Duodenal mucosa (tissue), 2 donors: ENCODE data around the gene TTC13.

ENCODE experiments used
- H3K27ac ChIP-seq: one replicate; pipeline ENCODE4 v1.7.0; 2013; ENCODE audit warnings: low read depth, low read length
- H3K27me3 ChIP-seq, 2 donors: one replicate each; pipeline ENCODE4 v1.7.0; 2013; ENCODE audit warnings: low read length in 2 of 2, control low read depth in 1 of 2; ENCODE audit not compliant: insufficient read depth in 2 of 2, control insufficient read depth in 1 of 2
- H3K36me3 ChIP-seq, 2 donors: one replicate each; pipeline ENCODE4 v1.7.0; 2013; ENCODE audit warnings: low read length in 2 of 2, control low read depth in 1 of 2; ENCODE audit not compliant: insufficient read depth in 2 of 2, control insufficient read depth in 1 of 2
- H3K4me1 ChIP-seq, 2 donors: one replicate each; pipeline ENCODE4 v1.7.0; 2013; ENCODE audit warnings: low read length in 2 of 2, control low read depth in 1 of 2; ENCODE audit not compliant: insufficient read depth in 2 of 2, control insufficient read depth in 1 of 2
- H3K4me3 ChIP-seq, 2 donors: one replicate each; pipeline ENCODE4 v1.7.0; 2013; ENCODE audit warnings: low read length in 2 of 2, low read depth in 1 of 2
- H3K9ac ChIP-seq, 2 donors: one replicate each; pipeline ENCODE4 v1.7.0; 2013; ENCODE audit warnings: low read length in 2 of 2, low read depth in 1 of 2
- H3K9me3 ChIP-seq, 2 donors: one replicate each; pipeline ENCODE4 v1.7.0; 2013; ENCODE audit warnings: low read length in 2 of 2, control low read depth in 1 of 2; ENCODE audit not compliant: control insufficient read depth in 1 of 2

Gene TTC13

GRCh38 chr1:230936475-230936874 lies 42.2 kb downstream of the TTC13 start:
- H3K9ac ChIP-seq: no peak overlapping the region
- peaks cover 3 to 5% of the 10 kb centered on the region in 2 donors for H3K36me3 ChIP-seq
- no peak overlapping the region for H3K27ac ChIP-seq
- peaks cover 11 to 32% of the 10 kb centered on the region in 2 donors for H3K4me1 ChIP-seq
- no peaks in the 10 kb centered on the region for H3K9me3 ChIP-seq
- no peaks in the 10 kb centered on the region for H3K27me3 ChIP-seq
- no peak overlapping the region for H3K4me3 ChIP-seq

- no peak overlapping the region for H3K4me3 ChIP-seq
- H3K9me3 ChIP-seq: no peaks in the 10 kb centered on the region
- peaks cover 3 to 10% of the 10 kb centered on the region in 2 donors for H3K36me3 ChIP-seq
- no peaks in the 10 kb centered on the region for H3K27me3 ChIP-seq
- H3K4me1 ChIP-seq: peaks cover 11 to 29% of the 10 kb centered on the region in 2 donors
- no peak overlapping the region for H3K9ac ChIP-seq
- no peak overlapping the region for H3K27ac ChIP-seq
These were observed 42.8 kb downstream of the TTC13 start for GRCh38 chr1:230935852-230936251.

DNA sequence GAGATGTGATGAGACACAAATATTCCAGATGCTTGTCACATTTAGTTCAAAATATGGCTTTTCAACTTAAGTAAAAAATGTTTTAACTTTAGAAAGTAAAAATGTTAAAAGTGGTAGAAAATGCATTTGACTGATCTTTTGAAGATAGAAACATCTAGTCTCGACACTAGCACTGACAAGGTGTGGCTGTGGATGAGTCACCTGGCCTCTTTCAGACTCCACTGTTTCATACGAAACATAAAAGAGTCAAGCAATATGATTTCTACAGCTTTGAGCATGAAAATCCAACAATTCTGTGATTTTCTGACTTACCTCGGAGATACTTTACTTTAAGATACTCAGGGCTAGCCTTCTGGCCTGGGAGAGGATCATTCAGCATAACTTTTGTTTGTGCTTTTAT lies 47.7 kb downstream of the TTC13 start:
- Histone ChIP-seq H3K4me3 (no peak overlapping the region), H3K27me3 (no peaks in the 10 kb centered on the region), H3K27ac (no peak overlapping the region), H3K36me3 (peaks cover 7 to 33% of the 10 kb centered on the region in 2 donors), H3K9me3 (no peaks in the 10 kb centered on the region), H3K9ac (no peak overlapping the region), H3K4me1 (no peaks in the 10 kb centered on the region)

DNA sequence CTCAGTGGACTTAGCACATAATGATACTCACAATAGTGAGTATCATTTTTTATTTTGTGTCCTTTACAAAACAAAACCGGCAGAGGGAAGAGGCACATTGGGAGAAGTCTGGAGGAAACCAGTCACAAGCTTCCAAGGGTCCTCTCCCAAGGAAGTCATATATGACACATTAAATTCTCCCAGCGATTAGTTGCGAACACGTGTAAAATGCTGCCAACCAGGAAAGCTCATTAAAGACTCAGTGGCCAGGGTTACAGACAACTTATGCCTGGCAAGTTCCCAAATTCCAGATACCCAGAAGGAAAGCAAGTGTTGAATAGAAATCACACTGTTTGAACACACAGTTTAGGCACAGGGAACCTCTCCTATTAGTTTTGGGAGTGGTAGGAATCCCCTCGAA lies 52.5 kb downstream of the TTC13 start:
- Histone ChIP-seq H3K27me3 (no peaks in the 10 kb centered on the region), H3K36me3 (peaks cover 23 to 52% of the 10 kb centered on the region in 2 donors), H3K9me3 (no peaks in the 10 kb centered on the region), H3K4me1 (no peaks in the 10 kb centered on the region), H3K9ac (no peak overlapping the region), H3K4me3 (no peak overlapping the region), H3K27ac (no peak overlapping the region)

- Histone ChIP-seq H3K4me1 (no peaks in the 10 kb centered on the region), H3K27me3 (no peaks in the 10 kb centered on the region), H3K27ac (no peak overlapping the region), H3K36me3 (peaks cover 23 to 52% of the 10 kb centered on the region in 2 donors), H3K9me3 (no peaks in the 10 kb centered on the region), H3K4me3 (no peak overlapping the region), H3K9ac (no peak overlapping the region)
These were observed 53.1 kb downstream of the TTC13 start for GRCh38 chr1:230925608-230926007.

DNA sequence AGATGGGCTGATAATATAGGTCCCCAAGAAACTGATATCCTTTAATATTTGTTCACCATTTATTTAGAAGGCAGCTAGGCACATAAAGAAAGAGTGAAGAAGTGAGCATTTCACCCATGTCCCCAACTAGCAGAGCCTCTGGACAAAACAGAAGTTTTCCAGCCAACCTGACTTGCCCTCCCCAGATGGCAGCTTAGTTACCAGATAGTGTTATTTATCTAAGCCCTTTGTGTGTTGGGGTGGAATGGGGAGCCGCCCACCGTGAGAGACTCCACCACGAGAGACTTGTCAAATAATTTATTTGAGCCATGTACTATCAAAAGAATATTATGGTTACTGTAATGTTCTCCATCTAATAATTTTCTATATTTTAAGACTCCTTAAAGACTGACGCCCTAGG lies 55.5 kb downstream of the TTC13 start:
- no peaks in the 10 kb centered on the region for H3K9me3 ChIP-seq
- no peak overlapping the region for H3K27ac ChIP-seq
- H3K36me3 ChIP-seq: peaks cover 18 to 59% of the 10 kb centered on the region in 2 donors
- no peak overlapping the region for H3K4me3 ChIP-seq
- no peaks in the 10 kb centered on the region for H3K4me1 ChIP-seq
- no peaks in the 10 kb centered on the region for H3K27me3 ChIP-seq
- H3K9ac ChIP-seq: no peak overlapping the region

DNA sequence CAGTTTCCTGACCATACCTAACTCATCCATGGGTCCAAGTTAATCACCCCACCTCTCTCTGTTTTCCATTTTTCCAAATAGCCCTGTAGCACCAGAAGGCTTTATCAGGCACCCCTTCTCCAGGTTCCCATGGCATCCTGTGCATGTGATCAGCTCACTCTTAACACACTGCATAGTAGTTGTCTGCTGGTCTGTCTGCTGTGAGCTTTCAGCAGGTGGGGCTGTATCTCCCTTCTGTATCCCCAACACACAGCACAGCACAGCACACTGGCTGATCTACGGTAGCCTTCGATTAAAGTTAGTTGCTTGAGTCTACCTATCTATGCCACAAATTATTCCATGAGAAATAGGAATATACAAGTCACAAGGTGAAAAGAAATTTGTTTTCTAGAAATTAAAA lies 56.0 kb downstream of the TTC13 start:
- no peaks in the 10 kb centered on the region for H3K9me3 ChIP-seq
- no peak overlapping the region for H3K9ac ChIP-seq
- H3K4me3 ChIP-seq: no peak overlapping the region
- H3K27me3 ChIP-seq: no peaks in the 10 kb centered on the region
- no peaks in the 10 kb centered on the region for H3K4me1 ChIP-seq
- H3K36me3 ChIP-seq: peaks cover 18 to 54% of the 10 kb centered on the region in 2 donors
- no peak overlapping the region for H3K27ac ChIP-seq

- Histone ChIP-seq H3K9me3 (no peaks in the 10 kb centered on the region), H3K4me3 (no peak overlapping the region), H3K27ac (no peak overlapping the region), H3K27me3 (no peaks in the 10 kb centered on the region), H3K36me3 (peaks cover 10 to 51% of the 10 kb centered on the region in 2 donors), H3K4me1 (no peaks in the 10 kb centered on the region), H3K9ac (no peak overlapping the region)
These were observed 59.5 kb downstream of the TTC13 start for GRCh38 chr1:230919207-230919606.

DNA sequence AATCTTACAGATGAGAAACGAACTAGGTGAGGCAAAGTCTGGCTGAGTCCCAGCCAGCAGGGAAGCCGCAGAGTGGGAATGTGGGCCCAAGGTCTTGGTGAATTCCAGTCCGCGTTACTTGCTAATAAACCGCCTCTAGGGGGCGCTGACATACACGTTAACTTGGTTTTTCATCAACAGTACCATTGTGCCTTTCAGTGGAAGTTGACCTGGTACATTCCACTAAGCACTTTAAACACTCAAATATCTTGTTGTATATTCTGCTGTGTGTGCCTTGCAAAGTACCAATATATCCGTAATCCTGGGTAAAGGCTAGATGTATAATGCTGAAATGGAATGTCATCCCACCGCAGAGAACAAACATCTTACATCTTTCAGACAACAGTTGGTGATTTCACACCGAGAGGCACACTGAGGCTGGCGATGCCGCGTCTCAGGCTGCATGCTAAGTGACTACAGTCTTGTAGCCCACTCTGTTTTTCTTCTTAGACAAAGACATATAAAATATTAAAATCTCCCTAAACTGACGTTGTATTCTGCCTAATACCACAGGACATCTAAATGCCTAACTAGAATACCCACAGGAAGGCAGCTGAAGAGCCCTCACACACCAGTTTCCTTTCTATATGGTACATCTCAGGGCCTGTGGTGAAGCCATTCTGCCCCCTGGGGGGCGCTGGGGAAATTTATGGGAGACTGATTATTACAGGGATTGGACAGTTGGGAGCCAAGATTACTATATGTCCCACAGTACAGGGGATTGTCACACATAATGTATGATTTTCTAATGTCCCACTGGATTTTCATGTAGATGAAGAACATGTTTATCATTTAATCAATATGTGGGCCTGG lies 61.2 kb downstream of the TTC13 start:
- Histone ChIP-seq H3K9me3 (no peaks in the 10 kb centered on the region), H3K4me1 (no peaks in the 10 kb centered on the region), H3K4me3 (no peak overlapping the region), H3K27ac (no peak overlapping the region), H3K36me3 (peaks cover 10 to 55% of the 10 kb centered on the region in 2 donors), H3K9ac (no peak overlapping the region), H3K27me3 (no peaks in the 10 kb centered on the region)

GRCh38 chr1:230916587-230917283 lies 61.9 kb downstream of the TTC13 start:
- Histone ChIP-seq H3K27me3 (no peaks in the 10 kb centered on the region), H3K4me3 (no peak overlapping the region)

More at GRCh38 chr1:230916587-230917283, 61.9 kb downstream of the TTC13 start:
- no peaks in the 10 kb centered on the region for H3K9me3 ChIP-seq
- no peak overlapping the region for H3K9ac ChIP-seq
- no peaks in the 10 kb centered on the region for H3K4me1 ChIP-seq
- H3K27ac ChIP-seq: no peak overlapping the region
- peaks cover 10 to 53% of the 10 kb centered on the region in 2 donors for H3K36me3 ChIP-seq
